HG02885 (cell line): ENCODE measurements around the gene RRAGC.
"Not testable (repeated sequence)": the region's sequence is repeated elsewhere in the genome, so short reads cannot be mapped to it uniquely, and the experiment has no call there.

Source experiments
- ATAC-seq: cut with Tn5 transposase; IDR thresholded peaks from one replicate; pipeline ENCODE4 v1.9.1; 2021; ENCODE audit warnings: mild to moderate bottlenecking; ENCODE audit not compliant: unreplicated experiment, poor library complexity

The RRAGC gene

GRCh38 chr1:38818175-38818976, 41.2 kb downstream of the RRAGC start:
- ATAC-seq, result no peak

- ATAC-seq, result no peak
Observed at GRCh38 chr1:38817267-38818174, 42.1 kb downstream of the RRAGC start.

- ATAC-seq, result peak; percentile 89
Observed at GRCh38 chr1:38815903-38816627, 43.5 kb downstream of the RRAGC start.

- no peak for ATAC-seq
Observed at GRCh38 chr1:38814984-38815464, 44.5 kb downstream of the RRAGC start.

GRCh38 chr1:38814444-38814983, 45.1 kb downstream of the RRAGC start:
- ATAC-seq, result no peak

- ATAC-seq, result no peak
Observed at GRCh38 chr1:38812981-38813380, 46.6 kb downstream of the RRAGC start.

GRCh38 chr1:38811466-38811865, 48.1 kb downstream of the RRAGC start:
- ATAC-seq, result not testable (repeated sequence)

GRCh38 chr1:38806090-38806489, 53.5 kb downstream of the RRAGC start:
- ATAC-seq, result no peak

- ATAC-seq, result no peak
Observed at GRCh38 chr1:38805036-38805435, 54.5 kb downstream of the RRAGC start.

- no peak for ATAC-seq
Observed at GRCh38 chr1:38804062-38804886, 55.3 kb downstream of the RRAGC start.

GRCh38 chr1:38803647-38804046, 55.9 kb downstream of the RRAGC start:
- no peak for ATAC-seq

GRCh38 chr1:38800720-38801671, 58.6 kb downstream of the RRAGC start:
- no peak for ATAC-seq

- ATAC-seq, result no peak
Observed at GRCh38 chr1:38793299-38793698, 66.3 kb downstream of the RRAGC start.

GRCh38 chr1:38791892-38792291, 67.7 kb downstream of the RRAGC start:
- no peak for ATAC-seq

- ATAC-seq, result no peak
Observed at GRCh38 chr1:38791164-38791515, 68.4 kb downstream of the RRAGC start.

- no peak for ATAC-seq
Observed at GRCh38 chr1:38790422-38791163, 69.0 kb downstream of the RRAGC start.

- ATAC-seq, result no peak
Observed at GRCh38 chr1:38789498-38790169, 69.9 kb downstream of the RRAGC start.
